Stimulated activated CD8-positive, alpha-beta memory T cell treated with anti-CD3 and anti-CD28 coated beads, Interleukin-4, amount 100 ng/mL, for 24 hours (primary cell): ENCODE results near the gene MSI2.

Source experiments
- DNase-seq: peaks from one replicate; pipeline ENCODE4 v3.0.0-alpha.2; 2020; ENCODE audit warnings: low read depth

MSI2 gene

GRCh38 chr17:57507828-57508227, 251.5 kb downstream of the MSI2 start:
- no peak for DNase-seq

GRCh38 chr17:57508671-57509070, 252.3 kb downstream of the MSI2 start:
- DNase-seq: no peak

DNA sequence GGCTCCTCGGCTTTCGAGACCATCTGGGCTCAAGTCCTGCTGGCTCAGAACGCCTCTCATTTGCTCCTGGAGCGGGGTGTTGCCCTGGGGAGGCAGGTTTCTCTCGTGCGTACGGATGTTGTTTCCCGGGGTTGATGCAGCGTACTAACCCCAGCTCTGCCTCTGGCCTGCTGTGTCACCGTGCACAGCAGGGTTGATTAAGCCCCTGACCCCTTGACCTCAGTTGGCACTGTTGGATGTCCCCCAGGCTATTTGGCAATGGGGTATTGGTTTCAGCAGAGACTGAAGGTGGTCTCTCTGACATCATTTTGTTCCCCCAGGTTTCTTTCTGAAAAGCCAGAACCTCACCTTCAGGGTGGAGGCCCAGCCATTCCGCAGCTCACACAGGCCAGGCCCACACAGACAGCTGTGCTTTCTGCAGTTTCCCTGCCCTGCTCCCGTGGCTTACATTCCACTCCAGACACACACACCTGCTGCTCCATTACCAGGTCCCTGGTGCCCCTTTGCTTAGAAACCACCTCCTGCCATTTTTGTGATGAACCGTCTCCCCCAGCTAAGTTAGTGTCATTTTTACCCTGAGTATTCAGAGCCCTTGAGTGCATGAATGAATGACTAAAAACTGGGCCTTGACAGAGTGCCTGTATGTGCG, 255.3 kb downstream of the MSI2 start:
- DNase-seq: no peak

DNA sequence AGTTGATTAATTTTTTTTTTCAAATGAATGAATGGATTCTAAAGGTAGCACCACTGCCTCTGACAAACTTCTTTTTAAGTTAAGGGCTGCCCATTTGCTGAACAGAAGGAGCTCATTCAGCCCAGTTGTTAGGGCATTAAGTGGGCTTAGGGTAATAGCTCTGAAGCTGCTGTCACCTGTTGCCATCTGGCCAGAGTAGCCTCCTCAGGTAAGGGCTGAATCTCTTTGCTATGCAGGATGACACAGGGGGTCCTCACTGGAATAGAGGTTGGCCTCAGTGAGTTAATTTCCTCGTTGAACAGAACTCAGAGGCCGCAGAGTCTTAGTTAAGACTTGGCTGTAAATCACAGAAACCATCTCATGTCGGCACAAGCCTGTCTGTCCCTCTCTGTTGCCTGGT, 255.9 kb downstream of the MSI2 start:
- DNase-seq: no peak

DNA sequence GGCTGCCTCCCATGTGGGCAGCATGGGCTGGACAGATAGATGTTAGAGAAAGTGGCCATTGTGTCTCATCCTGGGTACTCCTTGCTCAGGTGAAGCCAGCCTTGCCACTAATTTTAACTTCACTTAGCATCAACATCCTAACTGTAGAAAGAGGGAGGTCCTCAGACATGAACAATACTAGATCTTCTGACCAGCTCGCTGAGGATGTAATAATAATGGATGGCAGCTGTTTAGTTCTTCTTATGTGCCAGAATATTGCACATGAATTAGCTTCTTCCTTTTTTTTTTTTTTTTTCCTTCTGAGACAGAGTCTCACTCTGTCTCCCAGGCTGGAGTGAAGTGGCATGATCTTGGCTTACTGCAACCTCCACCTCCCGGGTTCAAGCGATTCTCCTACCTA, 256.4 kb downstream of the MSI2 start:
- no peak for DNase-seq

DNA sequence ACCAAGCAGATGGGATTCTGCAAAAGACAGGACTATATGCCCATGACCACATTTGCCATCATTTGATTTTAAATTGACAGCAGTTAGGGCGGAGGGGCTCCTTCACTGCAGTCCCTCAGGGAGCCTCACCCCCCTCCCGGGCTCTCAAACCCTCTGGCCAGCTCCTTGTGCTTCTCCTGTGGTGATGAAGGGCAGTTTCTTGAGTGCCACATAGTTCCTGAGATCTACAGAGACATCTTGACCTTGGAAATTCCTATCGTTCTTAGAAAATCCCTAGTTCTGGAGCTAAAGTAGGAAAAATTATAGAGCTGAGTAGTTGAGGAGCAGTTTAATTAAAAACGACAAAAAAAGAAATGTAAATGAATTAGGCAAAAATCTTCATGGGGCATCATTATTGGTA, 257.2 kb downstream of the MSI2 start:
- DNase-seq: no peak

GRCh38 chr17:57514614-57515013, 258.3 kb downstream of the MSI2 start:
- no peak for DNase-seq

DNA sequence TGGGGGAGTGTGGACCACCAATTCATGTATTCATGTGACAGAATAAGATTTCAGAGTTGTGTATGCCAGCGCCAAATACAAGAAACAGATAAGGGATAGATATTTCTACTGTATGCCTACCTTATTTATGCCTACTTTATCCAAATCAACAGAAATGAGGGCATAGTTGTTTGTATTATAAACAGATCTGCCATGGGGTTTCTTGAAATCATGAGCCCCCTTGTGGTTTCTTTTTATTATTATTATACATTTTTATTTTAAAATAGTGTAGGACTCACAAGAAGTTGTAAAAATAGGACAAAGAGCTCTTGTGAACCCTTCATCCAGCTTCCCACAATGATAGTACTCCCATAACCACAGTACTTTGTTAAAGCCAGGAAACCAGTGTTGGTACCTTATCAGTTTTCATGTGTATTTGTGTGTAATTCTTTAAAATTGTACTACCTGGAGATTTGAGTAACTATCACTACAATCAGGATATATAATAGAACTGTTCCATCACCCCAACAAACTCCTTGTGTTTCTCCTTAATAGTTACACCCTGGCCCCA, 259.4 kb downstream of the MSI2 start:
- no peak for DNase-seq

- no peak for DNase-seq
These were observed 260.2 kb downstream of the MSI2 start for GRCh38 chr17:57516290-57517230.

GRCh38 chr17:57517273-57517631, 260.9 kb downstream of the MSI2 start:
- no peak for DNase-seq

DNA sequence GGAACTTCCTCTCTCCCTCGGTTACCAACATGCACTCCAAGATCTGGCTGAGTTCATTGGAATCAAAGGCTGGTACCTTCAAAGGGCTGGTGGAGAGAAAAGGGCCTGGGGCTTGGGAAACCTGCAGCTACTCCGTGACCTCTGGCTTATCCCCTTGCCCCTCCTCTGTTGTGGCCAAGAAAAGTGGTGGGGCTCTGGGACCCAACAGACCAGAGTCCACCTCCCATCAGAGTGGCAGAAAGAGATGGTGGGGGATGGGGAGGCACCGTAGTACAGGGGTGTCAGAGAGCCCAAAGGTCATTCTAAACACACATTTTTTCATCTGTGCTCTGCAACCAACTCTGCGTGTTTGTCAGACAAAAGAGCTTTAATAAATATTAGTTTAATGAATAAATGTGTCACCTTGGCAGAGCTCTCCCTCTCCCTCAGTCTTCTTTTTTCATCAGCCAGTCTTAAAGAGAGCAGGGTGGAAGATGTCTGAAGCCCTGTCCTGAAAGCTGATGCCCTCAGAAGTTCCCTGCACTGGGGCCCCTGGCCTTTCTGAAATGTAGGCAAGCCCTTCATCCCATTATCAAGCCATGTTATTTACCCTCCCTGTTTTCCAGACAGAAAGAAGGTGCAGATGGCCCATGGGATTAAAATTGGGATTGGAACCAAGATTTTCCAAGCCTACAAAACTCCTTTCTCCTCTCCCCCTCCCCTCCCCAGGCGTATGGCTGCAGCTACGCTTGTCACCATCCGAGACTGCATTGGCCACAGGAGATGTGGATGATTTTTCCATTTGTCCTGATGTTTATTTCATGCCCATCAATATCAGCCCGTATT, 261.5 kb downstream of the MSI2 start:
- DNase-seq: no peak

DNA sequence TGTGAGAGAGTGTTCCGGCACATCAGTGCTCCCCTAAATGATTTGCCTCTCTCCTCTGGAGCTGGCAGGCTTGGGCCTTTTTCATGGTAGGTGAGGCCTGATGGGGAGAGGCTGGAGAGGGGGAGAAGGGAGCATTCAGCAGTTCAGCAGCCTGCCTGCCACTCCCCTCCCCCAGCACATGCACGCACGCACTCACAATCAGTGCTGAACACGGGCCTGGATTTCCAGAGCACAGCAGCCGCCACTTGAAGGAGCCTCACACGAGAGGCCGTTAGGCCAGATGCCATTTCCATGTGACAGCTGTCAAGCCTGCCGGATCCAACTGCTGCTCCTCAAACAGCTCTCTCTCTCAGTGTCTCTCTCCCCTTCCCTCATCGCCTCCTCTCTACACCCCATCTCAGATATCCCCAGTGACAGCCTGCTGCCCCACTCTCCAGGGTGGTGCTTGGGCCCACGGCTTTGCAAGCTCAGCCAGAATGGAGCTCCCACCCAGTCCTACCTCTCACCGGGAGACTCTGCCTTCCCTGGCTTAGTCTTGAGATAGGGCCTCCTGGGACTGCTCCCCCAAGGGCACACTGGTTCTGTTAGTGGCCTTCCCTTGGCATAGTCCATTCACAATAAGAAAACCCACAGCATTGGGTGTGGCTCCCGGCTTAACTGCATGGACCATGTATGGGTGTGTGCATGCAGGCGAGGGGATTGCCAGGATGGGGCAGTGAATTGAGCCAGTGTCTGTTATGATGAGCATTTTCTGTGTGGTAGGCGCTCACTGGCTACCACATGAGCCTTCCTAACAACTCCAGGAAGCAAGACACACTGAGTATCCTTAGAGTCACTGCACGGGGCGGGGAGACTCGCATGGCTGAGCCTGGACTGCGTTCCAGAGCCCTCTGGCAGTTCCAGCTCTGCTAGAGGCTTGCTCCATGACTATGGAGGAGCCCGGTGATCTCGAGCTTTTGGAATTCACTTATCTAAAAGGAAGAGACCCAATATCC, 262.6 kb downstream of the MSI2 start:
- DNase-seq: no peak

- DNase-seq: no peak
These were observed 263.5 kb downstream of the MSI2 start for GRCh38 chr17:57519800-57520199.

GRCh38 chr17:57521606-57522005, 265.3 kb downstream of the MSI2 start:
- no peak for DNase-seq

DNA sequence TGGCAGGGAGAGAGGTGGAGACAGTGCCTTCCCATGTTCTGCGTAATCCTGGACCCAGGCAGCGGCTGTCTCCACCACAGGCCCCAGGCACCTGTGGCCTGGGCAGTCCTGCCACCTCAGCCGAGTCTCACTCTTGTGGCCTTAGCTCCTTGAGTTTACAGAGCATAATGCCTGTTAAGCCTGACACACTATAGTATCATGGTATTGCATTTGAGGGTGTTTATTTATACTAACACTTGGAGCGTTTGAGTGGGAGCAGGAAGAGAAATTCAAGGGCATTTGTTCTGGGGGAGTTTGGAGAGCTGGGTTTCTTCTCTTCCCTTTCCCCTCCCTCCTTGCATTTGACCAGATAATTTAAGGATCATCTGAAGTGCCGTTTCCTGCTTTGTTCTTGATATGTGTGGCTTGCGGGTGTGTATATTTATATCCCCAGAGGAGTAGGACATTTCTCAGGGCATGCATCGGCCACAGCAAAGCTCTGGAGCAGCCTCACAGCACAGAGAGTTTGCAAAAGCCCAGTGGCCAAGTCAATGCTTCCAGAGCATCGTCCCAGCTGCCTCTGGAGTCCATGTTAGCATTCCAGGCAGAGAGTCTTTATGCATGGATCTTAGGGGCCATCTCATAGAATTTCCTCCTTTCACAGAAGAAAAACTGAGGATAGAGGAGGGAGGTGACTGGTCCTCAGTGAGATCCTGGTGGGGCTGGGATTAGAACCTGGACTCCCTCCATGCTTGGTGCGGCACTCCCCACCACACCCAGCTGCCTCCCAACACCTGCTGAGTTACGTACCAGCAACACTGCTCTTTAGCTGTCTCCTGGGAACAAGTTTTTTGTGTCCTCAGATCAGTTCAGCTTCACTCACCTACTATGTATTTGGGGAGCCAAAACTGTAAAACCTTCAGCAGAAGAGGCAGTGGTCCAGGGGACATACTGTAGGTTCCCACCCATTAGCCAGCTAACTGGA, 266.0 kb downstream of the MSI2 start:
- DNase-seq: no peak

DNA sequence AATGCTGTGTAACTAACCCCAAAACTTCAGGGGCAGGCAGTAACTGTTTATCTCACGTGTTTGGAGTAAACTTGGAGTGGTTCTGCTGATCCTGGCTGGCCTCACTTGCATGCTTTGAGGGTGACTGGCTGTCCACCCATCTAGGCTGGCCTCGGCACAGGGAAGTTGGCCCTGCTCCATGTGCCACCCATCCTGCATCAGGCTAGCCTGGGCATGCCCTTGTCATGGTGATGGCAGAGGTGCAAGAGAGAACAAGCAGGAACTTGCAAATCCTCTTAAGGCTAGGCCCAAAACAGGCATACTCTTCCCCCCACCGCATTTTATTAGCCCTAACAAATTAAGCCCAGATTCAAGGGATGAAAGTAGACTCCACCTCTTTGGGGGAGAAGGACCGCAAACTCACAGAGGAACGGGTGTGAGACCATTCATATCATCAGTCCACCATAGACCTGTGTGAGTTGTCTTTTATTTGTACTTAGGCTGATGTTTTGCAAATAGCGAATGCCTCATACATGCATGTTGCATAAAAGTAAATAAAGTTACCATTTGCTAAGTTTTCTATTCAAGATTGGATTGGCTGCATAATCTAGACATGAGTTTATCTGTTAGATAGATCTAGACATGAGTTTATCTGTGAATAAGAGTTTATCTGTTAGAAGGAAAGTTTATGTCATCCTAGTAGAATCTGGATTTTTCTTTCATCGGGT, 267.8 kb downstream of the MSI2 start:
- DNase-seq: no peak

DNA sequence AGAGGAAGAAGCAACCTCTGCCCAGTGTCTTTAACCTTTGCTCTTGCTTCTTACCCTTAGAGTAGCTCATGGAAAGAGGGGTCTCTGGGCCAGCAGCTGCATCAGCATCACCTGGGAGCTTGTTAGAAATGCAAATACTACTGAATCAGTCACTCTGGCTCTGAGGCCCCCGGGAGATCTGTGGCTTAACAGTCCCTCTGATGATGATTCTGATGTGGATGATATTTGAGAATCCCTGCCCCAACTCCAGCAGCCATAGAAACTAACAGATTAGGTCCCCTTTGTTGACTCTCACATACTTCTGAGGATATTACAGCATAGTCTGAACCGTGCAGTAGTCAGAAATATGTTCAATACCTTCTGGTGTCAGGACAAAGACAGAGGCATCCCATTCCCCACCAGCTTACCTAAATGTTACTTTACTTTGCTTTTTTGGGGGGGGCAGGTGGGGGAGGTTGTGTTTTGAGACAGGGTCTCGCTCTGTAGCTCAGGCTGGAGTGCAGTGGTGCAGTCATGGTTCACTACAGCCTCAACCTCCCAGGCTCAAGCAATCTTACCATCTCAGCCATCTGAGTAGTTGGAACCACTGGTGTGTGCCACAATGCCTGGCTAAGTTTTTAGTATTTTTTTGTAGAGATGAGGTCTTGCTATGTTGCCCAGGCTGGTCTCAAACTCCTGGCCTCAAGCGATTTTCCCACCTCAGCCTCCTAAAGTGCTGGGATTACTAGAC, 268.7 kb downstream of the MSI2 start:
- DNase-seq: no peak

DNA sequence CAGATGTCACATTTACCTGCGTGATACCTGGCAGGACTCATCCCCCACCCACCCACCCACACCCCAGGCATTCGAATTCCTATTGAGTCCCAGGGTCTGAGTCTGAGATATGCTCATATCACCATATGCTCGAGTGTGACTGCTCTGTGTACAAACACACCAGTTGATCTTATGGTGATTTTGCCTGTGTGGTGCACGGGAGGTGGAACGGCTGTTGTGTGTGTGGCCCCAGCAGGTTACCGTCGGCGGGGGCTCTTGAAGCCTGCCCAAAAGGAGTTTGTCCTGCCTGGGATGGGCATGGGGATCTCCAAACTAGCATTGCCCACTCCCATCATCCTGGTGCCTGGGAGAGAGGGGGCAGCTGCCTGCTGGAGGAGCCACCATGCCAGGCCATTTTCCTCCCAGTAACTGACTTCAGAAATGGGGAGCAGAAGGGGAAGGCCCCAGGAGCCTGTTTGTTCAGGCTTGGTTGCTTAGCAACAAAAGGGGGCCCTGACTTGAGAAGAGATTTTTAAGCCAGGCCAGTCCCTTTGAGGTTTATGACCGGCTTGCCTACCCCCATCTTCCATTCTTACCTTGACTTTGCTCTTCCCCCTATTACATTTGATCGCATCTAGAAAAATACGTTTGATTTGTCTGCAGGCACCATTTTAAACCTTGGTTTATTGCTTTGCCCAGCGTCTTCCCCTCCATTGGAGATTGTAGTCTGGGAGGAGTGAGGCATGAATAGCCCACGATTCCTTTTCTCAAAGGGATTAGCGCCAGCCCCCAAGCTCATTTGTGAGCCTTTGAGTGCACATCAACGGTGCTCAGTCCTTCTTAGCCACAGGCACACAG, 271.1 kb downstream of the MSI2 start:
- DNase-seq: no peak
